Measurements from ENCODE around the gene TMEM255B. TPM values are rescaled to one million over a fixed set of nuclear protein-coding genes. Genes with fewer than 3 reads are reported as not detected.

TMEM255B gene
- total RNA-seq, 1 donor from 2014 or later = 2.7 TPM

GRCh38 chr13:113862191-113862930, 103.3 kb downstream of the TMEM255B start:
- no peak for DNase-seq

GRCh38 chr13:113862931-113863523, 104.0 kb downstream of the TMEM255B start:
- DNase-seq = peak; percentile 61

- DNase-seq = peak; percentile 53
Observed at GRCh38 chr13:113863524-113864272, 104.7 kb downstream of the TMEM255B start, which contains the start of gene GAS6. Gene GAS6, minus strand, starts transcription at chr13:113864076. Its CDS starts 156 bp downstream, at chr13:113863920.

- DNase-seq = no peak
Observed at GRCh38 chr13:113864273-113864890, 105.4 kb downstream of the TMEM255B start.

GRCh38 chr13:113865427-113865826, 106.4 kb downstream of the TMEM255B start:
- no peak for DNase-seq

Other genes starting within 250 kb of the TMEM255B start
- 60.5 TPM for gene TFDP1, start 174.5 kb upstream of the TMEM255B start, total RNA-seq
- gene ATP4B, start 101.0 kb upstream of the TMEM255B start, total RNA-seq = not detected
- gene GRK1, start 92.0 kb upstream of the TMEM255B start, total RNA-seq = not detected
- gene GAS6, start 104.8 kb downstream of the TMEM255B start, total RNA-seq = 85.8 TPM
- not detected for gene C13orf46, start 214.8 kb downstream of the TMEM255B start, total RNA-seq

Measured in tongue (tissue), 2 donors.